ENCODE measurements around the gene SPATA2.
"Not testable (repeated sequence)": the region's sequence is repeated elsewhere in the genome, so short reads cannot be mapped to it uniquely, and the experiment has no call there.

SPATA2 gene, protein sequence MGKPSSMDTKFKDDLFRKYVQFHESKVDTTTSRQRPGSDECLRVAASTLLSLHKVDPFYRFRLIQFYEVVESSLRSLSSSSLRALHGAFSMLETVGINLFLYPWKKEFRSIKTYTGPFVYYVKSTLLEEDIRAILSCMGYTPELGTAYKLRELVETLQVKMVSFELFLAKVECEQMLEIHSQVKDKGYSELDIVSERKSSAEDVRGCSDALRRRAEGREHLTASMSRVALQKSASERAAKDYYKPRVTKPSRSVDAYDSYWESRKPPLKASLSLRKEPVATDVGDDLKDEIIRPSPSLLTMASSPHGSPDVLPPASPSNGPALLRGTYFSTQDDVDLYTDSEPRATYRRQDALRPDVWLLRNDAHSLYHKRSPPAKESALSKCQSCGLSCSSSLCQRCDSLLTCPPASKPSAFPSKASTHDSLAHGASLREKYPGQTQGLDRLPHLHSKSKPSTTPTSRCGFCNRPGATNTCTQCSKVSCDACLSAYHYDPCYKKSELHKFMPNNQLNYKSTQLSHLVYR

DNA sequence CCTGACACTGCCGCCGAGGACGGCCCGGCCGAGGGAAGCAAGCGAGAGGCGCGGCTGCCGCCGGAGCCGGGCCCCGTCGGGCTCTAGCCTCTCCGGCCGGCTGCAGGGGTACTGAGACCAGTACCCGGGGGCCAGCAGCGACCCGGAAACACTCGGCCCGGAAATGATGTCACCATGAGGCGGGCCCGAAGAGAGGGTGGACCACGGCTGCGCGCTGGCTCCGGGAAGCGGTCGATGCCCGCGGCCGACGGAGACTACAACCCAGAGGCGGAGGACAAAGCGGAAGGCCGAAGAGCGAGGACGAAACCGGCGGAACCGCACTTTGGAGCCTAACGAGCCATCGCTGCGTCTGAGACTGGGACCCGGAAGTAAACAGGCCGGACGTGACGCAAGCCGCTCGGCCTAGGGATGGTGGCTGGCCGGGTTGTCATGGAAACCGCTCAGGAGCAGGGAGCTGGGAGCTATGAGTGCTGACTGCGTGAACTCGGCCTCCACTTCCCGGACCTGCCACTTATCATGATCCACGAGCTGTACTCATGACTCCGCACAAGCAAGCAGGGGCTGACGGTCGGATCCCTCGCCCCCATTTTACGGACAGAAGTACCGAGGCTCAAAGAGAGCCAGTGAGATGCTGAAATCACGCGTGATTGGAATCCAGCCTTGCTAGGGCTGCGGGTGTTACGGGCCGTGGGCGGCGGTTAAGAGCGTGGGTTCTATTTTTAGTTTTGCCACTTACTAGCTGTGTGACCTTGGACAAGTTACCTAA, at the start of gene SPATA2:
TSS of gene SPATA2 (minus strand) at position 150 of the 766 bp plus-strand sequence. CDS start 7,039 bp downstream, outside the sequence.
- peak; percentile 98 for DNase-seq (ENCODE audit: low read depth, low spot score)

DNA sequence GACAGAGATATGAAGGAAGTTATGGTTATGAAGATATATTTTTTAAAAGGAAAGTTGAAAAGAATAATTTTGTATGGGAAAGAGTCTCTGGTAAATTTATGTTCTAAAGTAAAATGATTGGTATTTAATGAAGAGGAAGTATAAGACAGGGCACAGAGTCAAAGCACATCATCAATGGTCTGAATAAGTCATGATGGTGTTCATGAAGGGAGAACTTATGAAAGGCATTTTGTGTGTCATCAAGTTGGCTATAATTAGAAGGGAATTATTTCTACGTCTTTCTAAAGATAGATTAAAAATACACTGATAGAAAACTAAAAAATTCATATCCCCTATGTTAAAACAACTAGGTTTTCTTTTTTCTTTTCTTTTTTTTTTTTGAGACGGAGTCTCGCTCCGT, 46.1 kb upstream of the SPATA2 start:
- no peak for DNase-seq (ENCODE audit: low read depth, low spot score)

DNA sequence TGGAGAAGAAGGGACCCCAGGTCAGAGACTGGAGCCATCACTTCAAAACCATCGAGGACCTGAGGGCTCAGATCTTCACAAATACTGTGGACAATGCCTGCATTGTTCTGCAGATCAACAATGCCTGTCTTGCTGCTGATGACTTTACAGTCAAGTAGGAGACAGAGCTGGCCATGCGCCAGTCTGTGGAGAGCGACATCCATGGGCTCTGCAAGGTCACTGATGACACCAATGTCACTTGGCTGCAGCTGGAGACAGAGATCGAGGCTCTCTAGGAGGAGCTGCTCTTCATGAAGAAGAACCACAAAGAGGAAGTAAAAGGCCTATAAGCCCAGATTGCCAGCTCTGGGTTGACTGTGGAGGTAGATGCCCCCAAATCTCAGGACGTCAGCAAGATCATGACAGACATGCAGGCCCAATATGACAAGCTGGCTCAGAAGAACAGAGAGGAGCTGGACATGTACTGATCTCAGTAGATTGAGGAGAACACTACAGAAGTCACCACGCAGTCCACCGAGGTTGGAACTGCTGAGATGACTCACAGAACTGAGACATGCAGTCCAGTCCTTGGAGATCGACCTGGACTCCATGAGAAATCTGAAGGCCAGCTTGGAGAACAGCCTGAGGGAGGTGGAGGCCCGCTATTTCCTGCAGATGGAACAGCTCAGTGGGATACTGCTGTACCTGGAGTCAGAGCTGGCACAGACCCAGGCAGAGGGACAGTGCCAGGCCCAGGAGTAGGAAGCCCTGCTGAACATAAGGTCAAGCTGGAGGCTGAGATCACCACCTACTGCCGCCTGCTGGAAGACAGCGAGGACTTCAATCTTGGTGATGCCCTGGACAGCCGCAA, 42.0 kb upstream of the SPATA2 start:
- DNase-seq (ENCODE audit: low read depth, low spot score), result not testable (repeated sequence)

DNA sequence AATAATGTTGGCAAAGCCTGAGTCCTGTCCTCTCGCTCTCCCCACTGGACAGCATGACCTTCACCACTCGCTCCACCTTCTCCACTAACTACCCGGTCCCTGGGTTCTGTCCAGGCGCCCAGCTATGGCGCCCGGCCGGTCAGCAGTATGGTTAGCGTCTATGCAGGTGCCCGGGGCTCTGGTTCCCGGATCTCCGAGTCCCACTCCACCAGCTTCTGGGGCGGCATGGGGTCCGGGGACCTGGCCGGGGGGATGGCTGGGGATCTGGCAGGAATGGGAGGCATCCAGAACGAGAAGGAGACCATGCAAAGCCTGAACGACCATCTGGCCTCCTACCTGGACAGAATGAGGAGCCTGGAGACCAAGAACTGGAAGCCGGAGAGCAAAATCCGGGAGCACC, 41.4 kb upstream of the SPATA2 start:
- no peak for DNase-seq (ENCODE audit: low read depth, low spot score)

DNA sequence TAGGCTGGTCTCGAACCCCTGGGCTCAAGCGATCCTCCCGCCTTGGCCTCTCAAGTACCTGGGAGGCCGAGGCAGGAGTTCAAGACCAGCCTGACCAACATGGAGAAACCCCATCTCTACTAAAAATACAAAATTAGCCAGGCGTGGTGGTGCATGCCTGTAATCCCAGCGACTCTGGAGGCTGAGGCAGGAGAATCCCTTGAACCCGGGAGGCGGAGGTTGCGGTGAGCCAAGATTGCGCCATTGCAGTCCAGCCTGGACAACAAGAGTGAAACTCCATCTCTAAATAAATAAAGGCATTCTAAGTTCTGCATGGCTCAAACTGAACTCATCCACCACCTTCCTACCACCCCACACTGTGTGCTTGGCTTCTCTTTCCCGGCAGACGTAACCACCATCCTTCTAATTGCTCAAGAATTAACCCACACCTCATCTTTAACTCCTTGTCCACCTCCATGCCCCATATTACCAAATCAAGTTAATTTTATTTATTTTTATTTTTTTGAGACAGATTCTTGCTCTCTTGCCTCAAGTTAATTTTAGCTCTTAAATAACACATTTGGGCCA, 40.6 kb upstream of the SPATA2 start:
- DNase-seq (ENCODE audit: low read depth, low spot score), result not testable (repeated sequence)

DNA sequence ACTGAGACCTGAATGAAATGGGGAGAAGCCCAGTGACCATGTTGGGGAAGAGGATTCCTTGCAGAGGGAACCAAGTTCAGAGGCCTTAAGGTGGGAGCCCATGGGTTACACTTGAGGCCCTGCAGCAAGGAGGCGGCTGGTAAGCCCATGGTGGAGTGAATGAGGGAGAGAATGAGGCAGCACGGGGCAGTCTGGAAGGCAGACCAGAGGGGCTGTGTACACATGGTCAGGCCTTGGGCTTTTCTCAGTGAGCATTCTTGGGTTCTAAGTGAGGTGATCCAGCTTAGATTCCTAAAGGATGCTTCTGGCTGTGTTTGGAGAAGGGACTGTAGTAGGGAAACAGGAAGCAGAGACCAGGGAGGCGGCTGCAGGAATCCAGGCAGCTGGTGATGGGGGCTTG, 39.8 kb upstream of the SPATA2 start:
- DNase-seq (ENCODE audit: low read depth, low spot score), result no peak

DNA sequence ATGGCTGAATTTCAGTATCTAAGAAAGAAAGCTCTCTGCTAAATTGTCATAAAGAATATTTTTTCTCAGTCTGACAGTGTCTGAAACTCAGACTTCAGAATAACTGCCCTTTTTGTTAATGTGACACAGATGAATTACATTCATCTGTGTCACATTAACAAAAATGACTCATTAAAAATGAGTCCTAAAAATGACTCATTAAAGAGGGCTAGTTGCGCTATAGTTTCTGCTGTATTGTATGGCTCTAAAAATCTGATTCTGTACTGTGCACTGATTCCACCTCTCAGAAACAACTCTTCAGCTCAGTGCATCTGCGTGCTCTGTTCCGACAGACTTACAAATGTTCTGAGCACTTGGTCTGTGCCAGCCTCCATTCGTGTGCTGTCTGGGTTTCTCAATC, 35.8 kb upstream of the SPATA2 start:
- DNase-seq (ENCODE audit: low read depth, low spot score), result no peak

DNA sequence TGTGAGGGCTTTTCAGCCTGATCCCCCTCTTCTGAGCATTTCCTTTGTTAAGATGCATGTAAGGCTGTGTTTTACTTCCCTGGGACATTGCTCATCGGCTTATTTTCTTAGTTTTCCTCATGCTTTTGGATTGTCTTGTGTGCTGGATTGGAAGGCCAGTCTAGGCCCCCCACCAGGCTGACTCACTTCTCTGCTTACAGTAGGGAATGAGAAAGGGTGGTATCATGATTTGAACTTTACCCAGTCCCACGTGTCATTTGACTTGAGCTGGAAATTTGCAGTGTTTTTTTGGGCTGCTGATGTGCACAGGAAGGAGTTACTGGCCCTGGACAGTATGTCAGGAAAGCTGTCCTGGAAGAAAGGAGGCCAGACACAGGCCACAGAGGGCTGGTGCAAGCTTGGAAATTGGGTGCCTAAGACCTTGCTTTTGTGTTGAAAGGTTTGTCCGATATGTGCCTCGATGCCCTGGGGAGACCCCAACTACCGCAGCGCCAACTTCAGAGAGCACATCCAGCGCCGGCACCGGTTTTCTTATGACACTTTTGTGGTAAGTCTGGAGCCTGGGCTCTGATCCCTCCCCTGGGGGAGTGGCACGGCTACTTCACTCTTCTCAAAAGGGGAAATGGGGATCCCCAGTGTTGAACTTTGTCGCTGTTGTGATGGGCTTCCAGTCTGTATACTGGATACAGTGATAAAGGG, 33.6 kb upstream of the SPATA2 start:
- peak; percentile 94 for DNase-seq (ENCODE audit: low read depth, low spot score)

DNA sequence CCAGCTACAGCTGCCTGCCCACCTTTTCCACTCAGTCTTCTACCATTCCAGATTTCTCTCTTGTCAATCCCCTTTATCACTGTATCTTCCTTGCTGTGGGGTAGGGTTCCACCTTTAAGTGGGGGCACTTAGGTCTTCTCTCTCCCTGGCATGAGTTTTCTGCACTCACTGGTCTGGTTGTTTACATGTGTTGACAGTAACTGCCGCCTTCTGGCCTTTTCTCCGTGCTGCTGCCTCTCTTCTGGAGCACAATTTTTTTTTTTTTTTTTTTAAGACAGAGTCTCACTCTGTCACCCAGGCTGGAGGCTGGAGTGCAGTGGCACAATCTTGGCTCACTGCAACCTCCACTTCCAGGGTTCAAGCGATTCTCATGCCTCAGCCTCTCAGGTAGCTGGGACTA, 32.8 kb upstream of the SPATA2 start:
- no peak for DNase-seq (ENCODE audit: low read depth, low spot score)

DNA sequence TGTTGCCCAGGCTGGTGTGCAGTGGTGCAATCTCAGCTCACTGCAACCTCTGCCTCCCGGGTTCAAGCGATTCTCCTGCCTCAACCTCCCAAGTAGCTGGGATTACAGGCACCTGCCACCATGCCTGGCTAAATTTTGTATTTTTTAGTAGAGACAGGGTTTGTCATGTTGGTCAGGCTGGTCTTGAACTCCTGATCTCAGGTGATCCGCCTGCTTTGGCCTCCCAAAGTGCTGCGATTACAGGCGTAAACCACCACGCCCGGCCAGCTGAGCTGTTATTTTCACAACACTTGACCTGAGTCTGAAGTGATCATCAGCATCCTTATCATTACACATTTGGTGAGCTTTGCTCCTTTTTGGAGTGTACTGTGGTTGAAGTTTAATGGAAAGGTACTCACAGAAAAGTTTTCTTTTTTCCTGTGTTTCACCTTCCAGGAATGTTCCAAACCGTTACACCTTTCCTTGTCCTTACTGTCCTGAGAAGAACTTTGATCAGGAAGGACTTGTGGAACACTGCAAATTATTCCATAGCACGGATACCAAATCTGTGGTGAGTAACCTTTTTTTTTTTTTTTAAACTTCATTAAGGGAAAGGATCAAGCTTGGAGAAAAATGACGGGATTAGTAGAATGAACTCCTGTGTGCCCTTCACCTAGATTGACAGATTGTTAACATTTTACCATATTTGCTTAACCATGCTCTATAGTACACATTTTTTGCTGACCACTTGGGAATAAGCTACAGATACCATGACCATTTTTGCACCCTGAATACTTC, 30.6 kb upstream of the SPATA2 start:
- no peak for DNase-seq (ENCODE audit: low read depth, low spot score)

DNA sequence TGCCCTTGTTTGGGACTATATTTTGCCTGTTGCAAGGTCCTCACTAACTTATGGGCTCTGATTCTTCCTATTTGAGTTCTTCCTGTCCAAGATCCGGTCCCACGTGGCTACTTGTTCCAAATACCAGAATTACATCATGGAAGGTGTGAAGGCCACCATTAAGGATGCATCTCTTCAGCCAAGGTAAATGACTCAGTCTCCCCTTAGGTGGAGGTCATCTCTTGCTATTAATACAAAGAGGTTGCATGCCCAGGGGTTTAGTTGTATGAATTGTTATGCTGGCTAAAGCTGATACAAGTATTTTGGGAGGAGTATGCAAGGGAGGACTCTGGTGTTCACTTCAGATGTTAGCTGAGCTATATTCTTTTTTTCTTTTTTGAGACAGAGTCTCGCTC, 30.0 kb upstream of the SPATA2 start:
- no peak for DNase-seq (ENCODE audit: low read depth, low spot score)

DNA sequence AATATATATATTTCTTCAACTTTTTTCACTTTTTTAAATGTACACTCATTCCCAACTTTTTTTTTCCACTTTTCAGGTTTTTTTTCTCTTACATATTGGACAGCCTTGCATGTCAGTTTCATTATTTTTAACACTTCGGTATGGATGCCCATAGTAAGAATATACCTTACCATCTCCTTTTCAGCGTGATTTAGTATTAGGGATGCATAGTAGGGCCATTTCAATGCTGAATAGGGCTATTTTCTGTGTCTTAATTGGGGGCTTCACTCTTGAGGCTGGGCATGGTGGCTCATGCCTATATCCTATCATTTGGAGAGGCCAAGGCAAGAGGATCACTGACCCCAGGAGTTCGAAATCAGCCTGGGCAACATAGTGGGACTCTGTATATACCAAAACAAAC, 27.6 kb upstream of the SPATA2 start:
- no peak for DNase-seq (ENCODE audit: low read depth, low spot score)

DNA sequence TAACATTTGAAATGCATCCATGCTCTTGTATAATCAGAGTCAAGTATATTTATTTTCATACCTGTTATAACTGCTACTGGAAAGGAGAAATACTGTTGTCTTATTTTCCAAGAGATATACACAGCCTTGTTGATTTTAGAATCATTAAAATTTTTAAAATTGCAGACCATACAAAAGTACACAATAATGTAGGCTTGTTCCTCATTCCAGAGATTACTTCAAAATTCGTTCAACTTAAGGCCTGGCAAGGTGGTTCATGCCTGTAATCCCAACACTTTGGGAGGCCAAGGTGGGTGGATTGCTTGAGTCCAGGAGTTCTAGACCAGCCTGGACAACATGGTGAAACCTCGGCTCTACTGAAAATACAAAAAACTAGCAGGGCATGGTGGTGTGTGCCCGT, 27.0 kb upstream of the SPATA2 start:
- no peak for DNase-seq (ENCODE audit: low read depth, low spot score)

DNA sequence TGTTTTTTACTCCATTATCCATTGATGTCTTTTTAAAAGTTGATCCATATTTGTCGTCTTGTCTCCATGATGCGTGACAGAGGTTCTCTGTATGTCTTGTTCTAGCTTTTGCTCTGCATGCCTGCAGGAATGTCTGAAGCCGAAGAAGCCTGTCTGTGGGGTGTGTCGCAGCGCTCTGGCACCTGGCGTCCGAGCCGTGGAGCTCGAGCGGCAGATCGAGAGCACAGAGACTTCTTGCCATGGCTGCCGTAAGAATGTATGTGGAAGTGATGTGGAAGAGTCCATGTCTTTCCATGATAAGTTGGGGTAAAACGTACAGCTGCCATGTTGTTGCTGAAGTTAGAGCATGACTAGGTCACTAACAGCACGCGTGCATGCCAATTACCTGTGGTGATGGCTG, 26.1 kb upstream of the SPATA2 start:
- DNase-seq (ENCODE audit: low read depth, low spot score), result no peak

DNA sequence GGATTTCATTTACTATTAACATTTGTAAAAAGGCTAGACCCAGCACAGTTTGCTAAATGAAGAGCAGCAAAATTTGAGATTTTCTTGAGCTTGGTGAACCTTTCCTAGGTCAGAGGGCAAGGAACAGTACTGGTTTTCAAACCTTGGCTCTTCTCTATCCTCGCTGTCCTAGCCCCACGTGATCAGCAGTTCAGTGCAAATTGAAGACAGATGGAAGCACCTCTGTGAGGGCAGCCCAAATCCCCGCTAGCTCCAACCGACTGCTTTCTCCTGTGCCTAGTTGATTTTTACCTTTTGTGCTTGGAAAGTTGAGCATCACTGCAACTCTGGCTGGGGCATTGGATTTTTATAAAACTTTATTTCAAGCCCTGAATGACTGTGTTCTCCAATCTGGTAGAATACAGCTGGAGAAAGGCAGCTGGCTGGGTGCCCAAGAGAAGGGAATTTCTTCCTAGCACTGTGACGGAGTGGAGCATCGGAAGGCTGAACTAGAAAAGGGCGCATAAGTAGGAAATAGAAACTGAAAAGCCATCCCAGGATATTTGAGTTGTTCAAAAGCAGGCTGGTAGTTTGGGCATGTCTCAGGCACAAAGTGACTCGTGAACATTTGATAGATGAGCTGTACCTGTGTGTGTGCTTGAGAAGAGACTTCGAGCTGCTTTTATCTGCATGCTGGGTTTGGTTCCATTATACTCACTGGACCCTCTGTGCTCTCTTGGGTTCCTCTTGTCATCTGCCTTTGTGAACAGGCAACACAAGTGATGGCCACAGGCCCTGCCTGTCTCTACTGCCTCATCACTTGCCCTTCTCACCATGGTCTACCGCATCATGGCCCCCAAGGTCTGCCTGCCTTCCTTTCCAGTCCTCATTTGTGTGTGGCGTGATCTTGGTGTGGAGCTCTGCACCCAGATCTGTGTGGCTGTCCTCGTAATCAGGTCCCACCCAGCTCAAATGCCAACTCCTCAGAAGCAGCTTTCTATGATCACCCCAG, 23.1 kb upstream of the SPATA2 start:
- peak; percentile 78 for DNase-seq (ENCODE audit: low read depth, low spot score)

DNA sequence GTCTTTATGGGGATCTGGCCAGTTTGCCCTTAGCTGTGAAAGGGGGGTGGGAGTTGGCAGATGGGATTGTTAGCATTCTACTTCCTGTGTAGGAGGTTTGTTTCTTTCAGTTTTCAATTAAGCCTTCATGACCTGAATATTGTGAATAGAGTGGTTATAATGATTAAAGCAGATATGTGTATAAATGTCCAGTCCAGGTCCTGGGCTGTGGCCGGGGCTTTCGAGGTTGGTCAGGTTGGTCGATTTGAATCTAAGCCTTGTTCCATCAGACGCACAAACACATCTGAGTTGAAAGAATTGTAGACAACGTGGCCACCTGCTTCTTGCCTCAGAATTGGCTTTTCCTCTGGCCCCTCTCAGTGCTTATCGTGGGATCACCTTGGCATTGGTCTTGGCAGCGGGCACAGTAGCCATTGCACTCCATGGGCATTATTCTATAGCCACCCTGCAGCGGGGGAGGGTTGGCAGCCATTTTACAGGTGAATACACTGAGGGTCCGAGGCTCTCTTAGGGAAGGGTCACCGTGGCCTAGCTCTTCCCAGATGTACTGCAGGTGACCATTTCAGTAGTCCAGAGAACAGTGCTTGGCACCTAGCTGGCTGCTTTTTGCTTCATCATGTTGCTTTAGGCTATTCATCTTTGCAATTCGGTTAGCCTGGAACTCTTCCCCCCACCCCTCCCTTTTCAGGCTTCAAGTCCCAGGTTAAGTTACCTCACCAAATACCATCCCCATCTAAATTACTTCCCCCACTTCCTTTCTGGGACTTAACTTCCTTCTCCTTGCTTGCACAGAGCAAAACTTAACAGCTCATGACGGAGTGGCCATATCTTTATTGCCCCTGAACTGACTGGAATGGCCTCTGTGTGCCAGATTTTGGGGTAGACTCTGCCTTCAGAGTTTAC, 21.9 kb upstream of the SPATA2 start:
- DNase-seq (ENCODE audit: low read depth, low spot score), result peak; percentile 2

DNA sequence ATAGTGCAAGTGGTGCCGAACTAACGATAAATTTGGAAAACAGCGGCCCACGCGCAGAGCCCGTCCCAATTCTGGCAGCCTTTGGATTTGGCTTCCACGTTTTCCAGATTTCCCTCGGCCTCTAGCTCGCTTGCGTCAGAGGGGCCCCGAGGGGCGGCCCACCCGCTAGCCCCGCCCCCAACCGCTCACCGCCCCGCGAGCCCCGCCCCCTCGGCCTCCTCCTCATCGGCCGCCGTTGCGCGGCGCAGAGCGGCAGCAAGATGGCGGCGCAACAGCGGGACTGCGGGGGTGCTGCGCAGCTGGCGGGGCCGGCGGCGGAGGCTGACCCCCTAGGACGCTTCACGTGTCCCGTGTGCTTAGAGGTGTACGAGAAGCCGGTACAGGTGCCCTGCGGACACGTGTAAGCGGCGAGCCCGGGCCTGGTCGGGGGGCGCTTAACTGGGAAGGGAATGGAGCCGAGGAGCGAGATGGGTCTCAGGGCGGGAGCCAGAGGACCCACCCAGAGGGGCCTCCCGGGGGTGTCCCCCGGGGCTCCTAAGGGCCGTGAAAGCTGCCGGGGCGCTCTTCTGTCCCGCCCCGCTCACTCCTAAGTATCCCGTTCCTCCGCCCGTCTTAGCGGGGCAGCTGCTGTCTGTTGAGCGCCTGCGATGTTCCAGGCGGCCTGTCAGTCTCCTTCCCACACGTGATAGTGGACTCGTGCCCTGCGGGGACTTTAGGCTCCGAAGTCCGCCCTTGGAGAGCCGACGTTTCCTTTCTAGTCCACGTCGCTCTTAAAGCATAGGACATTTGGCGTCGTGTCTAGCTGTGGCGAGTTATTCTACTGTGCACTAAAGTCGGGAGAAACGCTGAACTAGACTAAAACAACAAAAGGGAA, 21.1 kb upstream of the SPATA2 start, which contains the start of gene RNF114:
TSS of gene RNF114 (plus strand) at position 245 of the 874 bp plus-strand sequence. CDS start at position 261, 16 bp downstream.
- peak; percentile 96 for DNase-seq (ENCODE audit: low read depth, low spot score)
